HCT116 (cell line): ENCODE results near the gene SEBOX. TPM values are rescaled to one million over a fixed set of nuclear protein-coding genes. Genes with fewer than 3 reads are reported as not detected.
A peak's percentile ranks its signal among the peaks of the same experiment; 100 is the strongest.

ENCODE experiments used
- ATAC-seq: fragments of 200-7000 bp; cut with Tn5 transposase; 2 replicates; pipeline ENCODE4 v1.9.1; 2020; ENCODE audit warnings: mild to moderate bottlenecking, moderate library complexity
- BruUV-seq: library from RNA; stranded (reverse); fragments of 400-500 nt; replicated peaks from 2 replicates; lab custom pipeline; 2021; lab: Mats Ljungman, UMichigan
- CTCF ChIA-PET: fragments of 300-600 bp; sonication (Branson Sonifier 250); formaldehyde crosslinking; loops from one replicate; lab custom pipeline; 2021; ENCODE audit warnings: antibody characterized with exemption; lab: Charles Lee
- POLR2A ChIA-PET: fragments of 300-600, 350-600 bp; sonication (Branson Sonifier 250); formaldehyde crosslinking; loops from one replicate; lab custom pipeline; 2021; ENCODE audit warnings: antibody characterized with exemption; lab: Charles Lee
- RAD21 ChIA-PET, 2 experiments: fragments of 300-600 bp; sonication (Branson Sonifier 250); formaldehyde crosslinking; loops; one replicate each; lab custom pipeline; 2023; ENCODE audit warnings: low total read pairs in 2 of 2; ENCODE audit not compliant: uncharacterized antibody in 2 of 2, unreplicated experiment in 2 of 2, low non-redundant PET in 1 of 2; lab: Charles Lee
- DNase-seq: peaks from one replicate; pipeline ENCODE4 v3.0.0-alpha.2; 2010; ENCODE audit warnings: low read depth, low spot score
- H2AFZ ChIP-seq: fragments of 200-600 bp; shearing (Covaris generic), sonication (generic); 2 replicates; pipeline ENCODE4 v1.6.1; 2017; ENCODE audit warnings: low read depth, mixed run types, mixed read lengths, antibody characterized with exemption, low read length; ENCODE audit not compliant: poor library complexity, severe bottlenecking
- H3K27ac ChIP-seq: 2 replicates; pipeline ENCODE4 v1.5.1; 2012; ENCODE audit warnings: low read depth, low read length
- H3K27me3 ChIP-seq: fragments of 200-600 bp; sonication (generic); 2 replicates; pipeline ENCODE4 v1.6.1; 2016; ENCODE audit warnings: mixed run types, low read length, mixed read lengths; ENCODE audit not compliant: insufficient read depth
- H3K36me3 ChIP-seq, 2 experiments: fragments of 200-500 bp in 1 of 2; fragments of 200-600 bp in 1 of 2; sonication (Bioruptor generic) in 1 of 2; sonication (generic) in 1 of 2; 2 replicates each; pipeline versions ENCODE4 v1.5.1 to v1.6.1; 2014 to 2016; ENCODE audit warnings: low read length in 2 of 2, inconsistent platforms in 1 of 2, mixed read lengths in 1 of 2, mixed run types in 1 of 2; ENCODE audit not compliant: insufficient read depth in 2 of 2, control insufficient read depth in 1 of 2
- H3K4me1 ChIP-seq, 2 experiments: fragments of 200-600 bp in 1 of 2; sonication (generic) in 1 of 2; 2 replicates each; pipeline versions ENCODE4 v1.5.1 to v1.6.1; 2012 to 2017; ENCODE audit warnings: low read length in 2 of 2, inconsistent platforms in 1 of 2, mild to moderate bottlenecking in 1 of 2, mixed read lengths in 1 of 2, mixed run types in 1 of 2, moderate library complexity in 1 of 2; ENCODE audit not compliant: insufficient read depth in 2 of 2, control insufficient read depth in 1 of 2
- H3K4me2 ChIP-seq: fragments of 200-600 bp; sonication (generic); 2 replicates; pipeline ENCODE4 v1.6.1; 2017; ENCODE audit warnings: mixed run types, low read length, mixed read lengths
- H3K4me3 ChIP-seq, 2 experiments: fragments of 200-600 bp in 1 of 2; sonication (generic) in 1 of 2; replicated peaks in 1 of 2; 2 replicates each; pipeline ENCODE4 v1.5.1; 2011 to 2016; ENCODE audit warnings: low read length in 2 of 2, control low read depth in 1 of 2, low read depth in 1 of 2, mild to moderate bottlenecking in 1 of 2, mixed read lengths in 1 of 2, mixed run types in 1 of 2
- H3K79me2 ChIP-seq: fragments of 200-600 bp; sonication (generic); 2 replicates; pipeline ENCODE4 v1.6.1; 2017; ENCODE audit warnings: mild to moderate bottlenecking, mixed run types, low read length, moderate library complexity, mixed read lengths; ENCODE audit not compliant: insufficient read depth
- H3K9ac ChIP-seq: fragments of 200-600 bp; sonication (generic); 2 replicates; pipeline ENCODE4 v1.6.1; 2016; ENCODE audit warnings: low read length, mixed read lengths
- H3K9me2 ChIP-seq: fragments of 200-600 bp; sonication (generic), shearing (Covaris generic); 2 replicates; pipeline ENCODE4 v1.6.1; 2017; ENCODE audit warnings: mixed run types, mild to moderate bottlenecking, moderate library complexity; ENCODE audit not compliant: insufficient read depth
- H3K9me3 ChIP-seq, 2 experiments: fragments of 200-500 bp in 1 of 2; fragments of 200-600 bp in 1 of 2; sonication (Bioruptor generic) in 1 of 2; sonication (generic) in 1 of 2; 2 replicates each; pipeline ENCODE4 v1.6.1; 2014 to 2017; ENCODE audit warnings: low read length in 2 of 2, mixed read lengths in 2 of 2, inconsistent platforms in 1 of 2, low read depth in 1 of 2, mild to moderate bottlenecking in 1 of 2, mixed run types in 1 of 2, moderate library complexity in 1 of 2; ENCODE audit not compliant: control insufficient read depth in 1 of 2, insufficient read depth in 1 of 2
- H4K20me1 ChIP-seq: fragments of 200-600 bp; sonication (generic), shearing (Covaris generic); 2 replicates; pipeline ENCODE4 v1.6.1; 2017; ENCODE audit warnings: mixed run types, mild to moderate bottlenecking, moderate library complexity; ENCODE audit not compliant: insufficient read depth
- CBX3 ChIP-seq: IDR thresholded peaks from 2 replicates; pipeline ENCODE4 v1.6.1; 2012; ENCODE audit warnings: low read depth
- ELF1 ChIP-seq: IDR thresholded peaks from 2 replicates; pipeline ENCODE4 v1.6.1; 2012; ENCODE audit warnings: low read depth, borderline replicate concordance
- EZH2phosphoT487 ChIP-seq: fragments of 200-600 bp; IDR thresholded peaks from 2 replicates; pipeline ENCODE4 v1.6.1; 2018; ENCODE audit warnings: antibody characterized with exemption, borderline replicate concordance
- JUND ChIP-seq: IDR thresholded peaks from 2 replicates; pipeline ENCODE4 v1.6.1; 2012
- POLR2A ChIP-seq: IDR thresholded peaks from 2 replicates; pipeline ENCODE4 v1.7.0; 2011; ENCODE audit warnings: borderline replicate concordance; ENCODE audit not compliant: insufficient read depth, insufficient read length; ENCODE audit errors: extremely low read depth
- POLR2AphosphoS5 ChIP-seq: IDR thresholded peaks from 2 replicates; pipeline ENCODE4 v1.6.1; 2011; ENCODE audit warnings: mild to moderate bottlenecking, low read depth, low read length, moderate library complexity
- SP1 ChIP-seq: IDR thresholded peaks from 2 replicates; pipeline ENCODE4 v1.6.1; 2012; ENCODE audit warnings: low read depth
- TCF7L2 ChIP-seq: IDR thresholded peaks from 2 replicates; pipeline ENCODE4 v1.7.0; 2011; ENCODE audit warnings: borderline replicate concordance, inconsistent platforms; ENCODE audit not compliant: insufficient read depth, insufficient read length; ENCODE audit errors: extremely low read depth
- YY1 ChIP-seq: IDR thresholded peaks from 2 replicates; pipeline ENCODE4 v1.6.1; 2011; ENCODE audit warnings: low read length, low read depth, moderate library complexity, mild to moderate bottlenecking; ENCODE audit not compliant: insufficient replicate concordance; ENCODE audit errors: extremely low read depth
- ZFX ChIP-seq: fragments of 450-650 bp; IDR thresholded peaks from 2 replicates; pipeline ENCODE4 v1.6.1; 2017
- intact Hi-C: fragments of 100-400 bp; cut with micrococcal nuclease; formaldehyde crosslinking; loops from 2 replicates; pipeline ENCODE4 v1.10.0; 2022
- total RNA-seq: library from RNA; stranded (reverse); gene quantifications from one replicate; pipeline ENCODE4 v1.2.1, GENCODE V29; 2021; ENCODE audit not compliant: unreplicated experiment
- TF ChIP-seq, protein P1 (sequence below): IDR thresholded peaks from 2 replicates; pipeline ENCODE4 v1.6.1; 2012
- TF ChIP-seq, protein P2 (sequence below): IDR thresholded peaks from 2 replicates; pipeline ENCODE4 v1.6.1; 2012; ENCODE audit warnings: low read depth
- TF ChIP-seq, protein P3 (sequence below): IDR thresholded peaks from 2 replicates; pipeline ENCODE4 v1.6.1; 2012

SEBOX gene
- total RNA-seq, 1 experiment from 2014 or later, result not detected

DNA sequence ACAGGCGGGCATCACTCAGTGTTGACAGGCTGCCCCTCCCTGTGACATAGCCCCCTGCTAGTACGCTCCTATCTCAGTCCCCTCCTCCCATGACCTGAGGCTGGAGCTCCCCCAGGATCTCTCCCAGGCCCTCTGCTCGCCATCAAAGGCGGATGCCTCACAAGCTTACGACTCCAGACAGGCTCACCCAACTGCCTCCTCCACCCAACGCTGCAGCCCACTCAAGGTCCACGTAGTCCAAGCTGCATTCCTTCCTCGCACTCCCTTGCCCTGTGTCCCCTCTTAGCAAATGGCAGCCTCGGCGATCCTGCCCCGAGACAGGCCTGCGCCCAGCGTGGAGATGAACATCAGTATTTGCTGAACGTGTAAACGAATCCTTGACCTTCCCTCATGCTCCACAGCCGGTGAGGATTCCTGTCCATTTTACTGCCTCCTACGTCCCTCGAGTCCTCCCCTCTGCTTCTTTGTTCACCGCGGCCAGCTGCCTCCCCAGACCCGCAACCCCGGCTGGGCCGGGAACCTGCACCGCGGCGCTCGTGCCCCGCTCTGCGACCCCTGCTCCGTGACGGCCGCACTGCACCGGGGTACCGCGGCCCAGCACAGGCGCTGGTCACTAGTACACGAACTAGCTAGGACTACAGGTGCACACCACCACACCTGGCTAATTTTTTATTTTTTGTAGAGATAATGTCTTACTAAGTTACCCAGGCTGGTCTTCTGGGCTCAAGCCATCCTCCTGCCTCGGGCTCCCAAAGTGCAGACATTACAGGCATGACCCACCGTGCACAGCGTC, 46.8 kb downstream of the SEBOX start:
- Histone ChIP-seq H3K27ac (peak overlapping the region; percentile 52), H3K9me2 (no peaks in the 10 kb centered on the region), H4K20me1 (no peaks in the 10 kb centered on the region), H3K9ac (peak overlapping the region; percentile 91), H3K9me3 (no peaks in the 10 kb centered on the region), H3K79me2 (peaks cover 41% of the 10 kb centered on the region), H3K4me2 (peak overlapping the region; percentile 98), H3K27me3 (no peaks in the 10 kb centered on the region), H3K4me1 (peaks cover 12 to 26% of the 10 kb centered on the region in 2 experiments; a peak in 3 of 4 replicates), H3K36me3 (peaks cover 0 to 6% of the 10 kb centered on the region in 2 experiments; a peak in 1 of 4 replicates), H2AFZ (no peak overlapping the region), H3K4me3 (peak overlapping the region; percentile 86 to 95)
- ATAC-seq, result peak; percentile 4; the same call in 1 of the 2 replicates
- POLR2A ChIA-PET, result interaction anchor here (2.4 kb wide), 1 partner anchor 17 kb away, joined by 8 read pairs; the partner anchor contains the start of genes IFT20 and TNFAIP1
- intact Hi-C loops, result loop anchor here (10.0 kb wide), 1 partner anchor 57 kb away; the partner anchor contains the start of genes SARM1 and VTN
- no peak for DNase-seq
- CTCF ChIA-PET, result no interaction called here
- TSS peak; percentile 76 for BruUV-seq
- RAD21 ChIA-PET, result no interaction called here
- TF ChIP-seq POLR2A (no peak), JUND (no peak), TCF7L2 (no peak)

DNA sequence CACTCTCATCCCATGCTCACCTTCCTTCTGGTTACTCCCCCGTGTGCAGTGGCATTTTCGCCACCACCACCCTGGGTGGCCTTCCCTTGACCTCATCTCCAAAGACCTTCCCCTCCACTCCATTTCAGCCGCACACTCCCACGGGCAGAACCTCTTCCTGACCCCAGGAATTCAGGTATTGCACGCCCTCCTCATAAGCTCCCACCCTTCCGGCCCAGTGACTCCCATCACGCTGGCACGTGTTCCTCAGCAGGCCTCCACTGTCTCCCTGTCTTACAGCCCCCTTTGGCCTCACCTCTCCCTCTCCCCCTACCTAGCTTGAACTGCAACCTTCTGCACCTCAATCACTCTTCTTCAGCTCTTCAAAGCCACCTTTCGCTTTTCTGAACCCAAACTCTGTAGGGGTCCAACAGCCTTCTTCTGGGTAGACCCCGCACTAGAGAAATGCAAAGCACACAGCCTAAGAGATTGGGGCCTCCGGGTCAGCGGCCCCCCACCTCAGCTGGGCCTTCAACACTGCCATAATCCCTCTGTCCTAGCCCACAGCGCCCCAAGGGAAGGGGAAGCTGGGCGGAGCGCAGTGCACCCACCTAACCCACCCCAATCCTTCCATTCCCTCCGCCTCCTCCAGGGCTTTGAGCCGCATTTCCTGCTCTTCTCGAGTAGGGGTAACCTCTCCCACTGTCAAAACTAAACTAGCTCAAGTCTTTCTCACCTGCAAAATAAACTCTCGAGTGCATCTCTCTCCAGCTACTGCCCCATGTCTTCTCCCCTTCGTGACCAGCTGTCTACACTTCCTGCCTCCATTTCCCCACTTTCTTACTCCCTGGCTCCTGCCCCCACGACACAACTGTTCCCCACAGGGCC, 47.7 kb downstream of the SEBOX start:
- BruUV-seq, result no TSS peak
- CTCF ChIA-PET, result no interaction called here
- H3K79me2 ChIP-seq, result peaks cover 33% of the 10 kb centered on the region
- no peaks in the 10 kb centered on the region for H4K20me1 ChIP-seq
- H3K9me2 ChIP-seq, result no peaks in the 10 kb centered on the region
- H3K36me3 ChIP-seq, result peaks cover 0 to 6% of the 10 kb centered on the region in 2 experiments; a peak in 1 of 4 replicates
- POLR2A ChIA-PET, result interaction anchor here (2.4 kb wide), 1 partner anchor 18 kb away, joined by 8 read pairs; the partner anchor contains the start of genes IFT20 and TNFAIP1
- no peak overlapping the region for H3K27ac ChIP-seq
- no peaks in the 10 kb centered on the region for H3K9me3 ChIP-seq
- intact Hi-C loops, result loop anchor here (10.0 kb wide), 1 partner anchor 57 kb away; the partner anchor contains the start of genes SARM1 and VTN
- RAD21 ChIA-PET, result no interaction called here
- H3K9ac ChIP-seq, result peak overlapping the region; percentile 91; the same call in 1 of the 2 replicates
- peak overlapping the region; percentile 98 for H3K4me2 ChIP-seq
- H3K27me3 ChIP-seq, result no peaks in the 10 kb centered on the region
- H3K4me3 ChIP-seq, result peak overlapping the region; percentile 86 to 95; a peak in 2 of 4 replicates
- DNase-seq (no peak), ATAC-seq (no peak)
- peaks cover 12 to 26% of the 10 kb centered on the region in 2 experiments; a peak in 3 of 4 replicates for H3K4me1 ChIP-seq
- no peak overlapping the region for H2AFZ ChIP-seq
- TF ChIP-seq ZFX (no peak), POLR2AphosphoS5 (no peak), EZH2phosphoT487 (no peak), SP1 (no peak), POLR2A (no peak), JUND (no peak), YY1 (no peak), CBX3 (no peak), ELF1 (no peak)
- TF ChIP-seq, protein P1, sequence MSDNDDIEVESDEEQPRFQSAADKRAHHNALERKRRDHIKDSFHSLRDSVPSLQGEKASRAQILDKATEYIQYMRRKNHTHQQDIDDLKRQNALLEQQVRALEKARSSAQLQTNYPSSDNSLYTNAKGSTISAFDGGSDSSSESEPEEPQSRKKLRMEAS, result no peak
- TF ChIP-seq, protein P2, sequence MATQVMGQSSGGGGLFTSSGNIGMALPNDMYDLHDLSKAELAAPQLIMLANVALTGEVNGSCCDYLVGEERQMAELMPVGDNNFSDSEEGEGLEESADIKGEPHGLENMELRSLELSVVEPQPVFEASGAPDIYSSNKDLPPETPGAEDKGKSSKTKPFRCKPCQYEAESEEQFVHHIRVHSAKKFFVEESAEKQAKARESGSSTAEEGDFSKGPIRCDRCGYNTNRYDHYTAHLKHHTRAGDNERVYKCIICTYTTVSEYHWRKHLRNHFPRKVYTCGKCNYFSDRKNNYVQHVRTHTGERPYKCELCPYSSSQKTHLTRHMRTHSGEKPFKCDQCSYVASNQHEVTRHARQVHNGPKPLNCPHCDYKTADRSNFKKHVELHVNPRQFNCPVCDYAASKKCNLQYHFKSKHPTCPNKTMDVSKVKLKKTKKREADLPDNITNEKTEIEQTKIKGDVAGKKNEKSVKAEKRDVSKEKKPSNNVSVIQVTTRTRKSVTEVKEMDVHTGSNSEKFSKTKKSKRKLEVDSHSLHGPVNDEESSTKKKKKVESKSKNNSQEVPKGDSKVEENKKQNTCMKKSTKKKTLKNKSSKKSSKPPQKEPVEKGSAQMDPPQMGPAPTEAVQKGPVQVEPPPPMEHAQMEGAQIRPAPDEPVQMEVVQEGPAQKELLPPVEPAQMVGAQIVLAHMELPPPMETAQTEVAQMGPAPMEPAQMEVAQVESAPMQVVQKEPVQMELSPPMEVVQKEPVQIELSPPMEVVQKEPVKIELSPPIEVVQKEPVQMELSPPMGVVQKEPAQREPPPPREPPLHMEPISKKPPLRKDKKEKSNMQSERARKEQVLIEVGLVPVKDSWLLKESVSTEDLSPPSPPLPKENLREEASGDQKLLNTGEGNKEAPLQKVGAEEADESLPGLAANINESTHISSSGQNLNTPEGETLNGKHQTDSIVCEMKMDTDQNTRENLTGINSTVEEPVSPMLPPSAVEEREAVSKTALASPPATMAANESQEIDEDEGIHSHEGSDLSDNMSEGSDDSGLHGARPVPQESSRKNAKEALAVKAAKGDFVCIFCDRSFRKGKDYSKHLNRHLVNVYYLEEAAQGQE, result no peak
- TF ChIP-seq, protein P3, sequence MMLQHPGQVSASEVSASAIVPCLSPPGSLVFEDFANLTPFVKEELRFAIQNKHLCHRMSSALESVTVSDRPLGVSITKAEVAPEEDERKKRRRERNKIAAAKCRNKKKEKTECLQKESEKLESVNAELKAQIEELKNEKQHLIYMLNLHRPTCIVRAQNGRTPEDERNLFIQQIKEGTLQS, result no peak
